LNCAP (cell line): ENCODE results near the gene PLEKHM3.

Source experiments
- CTCF ChIP-seq: fragments of 450-650 bp; IDR thresholded peaks from 2 replicates; pipeline ENCODE4 v1.5.1; 2017; ENCODE audit warnings: mild to moderate bottlenecking

PLEKHM3 gene

GRCh38 chr2:207791579-207792243, 233.6 kb downstream of the PLEKHM3 start:
- no peak for TF ChIP-seq CTCF

- no peak for TF ChIP-seq CTCF
Observed at GRCh38 chr2:207790898-207791297, 234.4 kb downstream of the PLEKHM3 start.

GRCh38 chr2:207787800-207788199, 237.5 kb downstream of the PLEKHM3 start:
- no peak for TF ChIP-seq CTCF

- no peak for TF ChIP-seq CTCF
Observed at GRCh38 chr2:207787017-207787416, 238.3 kb downstream of the PLEKHM3 start.

- no peak for TF ChIP-seq CTCF
Observed at GRCh38 chr2:207784898-207785297, 240.4 kb downstream of the PLEKHM3 start.

DNA sequence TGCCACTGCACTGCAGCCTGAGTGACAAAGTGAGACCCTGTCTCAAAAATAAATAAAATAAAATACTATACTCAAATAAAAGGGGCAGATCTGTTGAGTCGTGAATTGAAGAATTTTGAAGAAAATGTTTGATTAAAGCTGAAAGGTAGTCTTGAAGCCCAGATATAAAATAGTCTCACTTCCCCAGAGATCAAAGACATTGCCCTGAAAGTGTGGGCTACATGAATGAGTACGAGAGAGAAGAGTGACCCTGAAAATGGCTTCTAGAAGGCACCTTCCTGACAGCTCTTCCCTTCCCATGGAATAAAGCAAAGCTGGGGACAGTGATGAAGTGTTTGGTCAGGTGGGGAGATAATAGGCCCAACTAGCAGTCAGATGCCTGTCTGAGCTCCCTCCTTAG, 241.8 kb downstream of the PLEKHM3 start:
- TF ChIP-seq CTCF, result no peak

GRCh38 chr2:207782238-207783030, 242.9 kb downstream of the PLEKHM3 start:
- no peak for TF ChIP-seq CTCF
